ENCODE data around the gene TJP3. TPM values are rescaled to one million over a fixed set of nuclear protein-coding genes. Genes with fewer than 3 reads are reported as not detected.

Gene TJP3
- total RNA-seq, 2 experiments from 2014 or later = 8.2 to 9.0 TPM

GRCh38 chr19:3730457-3730958 is 22.3 kb downstream of the TJP3 start:
- Histone ChIP-seq H3K27me3 (ENCODE audit: control insufficient read depth in 1 of 2, insufficient read depth in 2 of 2, low read length in 2 of 2) (no peaks in the 10 kb centered on the region), H3K9me3 (ENCODE audit: control insufficient read depth in 1 of 2, insufficient read depth in 1 of 2, low read length in 2 of 2) (no peaks in the 10 kb centered on the region), H3K27ac (ENCODE audit: low read depth in 1 of 2, low read length in 2 of 2) (no peak overlapping the region), H3K4me3 (ENCODE audit: low read length) (no peak overlapping the region), H3K36me3 (ENCODE audit: insufficient read depth, low read length) (peaks cover 3% of the 10 kb centered on the region), H3K4me1 (ENCODE audit: insufficient read depth, low read length) (no peaks in the 10 kb centered on the region)
- no peaks in the 10 kb centered on the region for H3K9me3 Mint-ChIP-seq
- no peaks in the 10 kb centered on the region for H3K4me1 Mint-ChIP-seq (ENCODE audit: low read depth)
- ChIA-PET CTCF (no interaction called here), POLR2A (no interaction called here)
- DNase-seq (no peak), ATAC-seq (ENCODE audit: poor library complexity) (no peak)
- H3K27ac Mint-ChIP-seq = no peak overlapping the region
- TF ChIP-seq CTCF (IDR thresholded peaks at IDR 0.05) = no peak
- H3K27me3 Mint-ChIP-seq = no peaks in the 10 kb centered on the region
- peaks cover 12% of the 10 kb centered on the region for H3K36me3 Mint-ChIP-seq (ENCODE audit: low read depth)
- intact Hi-C loops (cut with DNase I, micrococcal nuclease) = no loop called here
- H3K4me3 Mint-ChIP-seq = no peak overlapping the region

DNA sequence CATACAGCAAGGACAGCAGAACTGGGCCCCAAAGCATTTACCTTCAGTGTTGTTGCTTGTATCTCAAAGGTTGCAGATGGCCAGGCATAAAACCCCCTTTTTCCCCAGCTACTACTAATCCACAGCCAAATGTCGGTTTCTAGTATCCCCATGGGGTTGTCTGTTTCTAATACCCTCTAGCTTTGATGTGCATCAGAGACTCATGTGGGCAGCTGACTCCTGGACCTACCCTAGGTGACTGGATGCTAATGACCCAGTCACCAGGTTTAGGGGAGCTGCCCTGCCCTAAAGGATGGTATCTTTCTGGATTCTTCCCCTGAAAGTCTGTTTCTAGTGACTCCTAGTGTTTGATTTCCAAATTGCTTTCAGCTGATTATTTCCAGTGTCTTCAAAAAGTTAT is 23.9 kb downstream of the TJP3 start:
- no peaks in the 10 kb centered on the region for H3K27me3 Mint-ChIP-seq
- H3K9me3 Mint-ChIP-seq = no peaks in the 10 kb centered on the region
- H3K4me3 ChIP-seq (ENCODE audit: low read length) = no peak overlapping the region
- H3K4me1 ChIP-seq (ENCODE audit: insufficient read depth, low read length) = no peaks in the 10 kb centered on the region
- no peak overlapping the region for H3K27ac ChIP-seq (ENCODE audit: low read depth in 1 of 2, low read length in 2 of 2)
- no peak for DNase-seq
- no peaks in the 10 kb centered on the region for H3K4me1 Mint-ChIP-seq (ENCODE audit: low read depth)
- POLR2A ChIA-PET = interaction anchor here (0.9 kb wide), 1 partner anchor 30 kb away, joined by 3 read pairs; the partner anchor contains the start of genes APBA3 and MRPL54
- CTCF ChIA-PET = no interaction called here
- ATAC-seq (ENCODE audit: poor library complexity) = no peak
- intact Hi-C loops (cut with DNase I, micrococcal nuclease) = no loop called here
- peaks cover 3% of the 10 kb centered on the region for H3K36me3 ChIP-seq (ENCODE audit: insufficient read depth, low read length)
- no peak overlapping the region for H3K27ac Mint-ChIP-seq
- H3K27me3 ChIP-seq (ENCODE audit: control insufficient read depth in 1 of 2, insufficient read depth in 2 of 2, low read length in 2 of 2) = no peaks in the 10 kb centered on the region
- TF ChIP-seq CTCF (IDR thresholded peaks at IDR 0.05) = no peak
- no peaks in the 10 kb centered on the region for H3K9me3 ChIP-seq (ENCODE audit: control insufficient read depth in 1 of 2, insufficient read depth in 1 of 2, low read length in 2 of 2)
- peaks cover 17% of the 10 kb centered on the region for H3K36me3 Mint-ChIP-seq (ENCODE audit: low read depth)
- no peak overlapping the region for H3K4me3 Mint-ChIP-seq

- intact Hi-C loops (cut with DNase I, micrococcal nuclease) = no loop called here
- Mint-ChIP-seq H3K27me3 (no peaks in the 10 kb centered on the region), H3K4me3 (no peak overlapping the region), H3K36me3 (ENCODE audit: low read depth) (peaks cover 28% of the 10 kb centered on the region), H3K27ac (no peak overlapping the region), H3K4me1 (ENCODE audit: low read depth) (peaks cover 9% of the 10 kb centered on the region), H3K9me3 (no peaks in the 10 kb centered on the region)
- H3K36me3 ChIP-seq (ENCODE audit: insufficient read depth, low read length) = peaks cover 5% of the 10 kb centered on the region
- H3K27me3 ChIP-seq (ENCODE audit: control insufficient read depth in 1 of 2, insufficient read depth in 2 of 2, low read length in 2 of 2) = no peaks in the 10 kb centered on the region
- H3K9me3 ChIP-seq (ENCODE audit: control insufficient read depth in 1 of 2, insufficient read depth in 1 of 2, low read length in 2 of 2) = no peaks in the 10 kb centered on the region
- ChIA-PET CTCF (no interaction called here), POLR2A (interaction anchor here (2.0 kb wide), 1 partner anchor 29 kb away, joined by 5 read pairs; the partner anchor contains the start of gene MRPL54)
- no peak for DNase-seq
- no peak overlapping the region for H3K4me3 ChIP-seq (ENCODE audit: low read length)
- H3K27ac ChIP-seq (ENCODE audit: low read depth in 1 of 2, low read length in 2 of 2) = no peak overlapping the region
- TF ChIP-seq CTCF (IDR thresholded peaks at IDR 0.05) = no peak
- no peak for ATAC-seq (ENCODE audit: poor library complexity)
- peaks cover 6% of the 10 kb centered on the region for H3K4me1 ChIP-seq (ENCODE audit: insufficient read depth, low read length)
Observed at GRCh38 chr19:3733549-3734309, 25.5 kb downstream of the TJP3 start.

All from CD4-positive, alpha-beta T cell (primary cell).